NCI-H146 (cell line): ENCODE results near the gene RALGPS1.
A peak's percentile ranks its signal among the peaks of the same experiment; 100 is the strongest.
"Not testable (repeated sequence)": the region's sequence is repeated elsewhere in the genome, so short reads cannot be mapped to it uniquely, and the experiment has no call there.

Experiments
- DNase-seq: peaks from one replicate; lab custom pipeline; 2025; lab: John Stamatoyannopoulos, UW

Gene RALGPS1

DNA sequence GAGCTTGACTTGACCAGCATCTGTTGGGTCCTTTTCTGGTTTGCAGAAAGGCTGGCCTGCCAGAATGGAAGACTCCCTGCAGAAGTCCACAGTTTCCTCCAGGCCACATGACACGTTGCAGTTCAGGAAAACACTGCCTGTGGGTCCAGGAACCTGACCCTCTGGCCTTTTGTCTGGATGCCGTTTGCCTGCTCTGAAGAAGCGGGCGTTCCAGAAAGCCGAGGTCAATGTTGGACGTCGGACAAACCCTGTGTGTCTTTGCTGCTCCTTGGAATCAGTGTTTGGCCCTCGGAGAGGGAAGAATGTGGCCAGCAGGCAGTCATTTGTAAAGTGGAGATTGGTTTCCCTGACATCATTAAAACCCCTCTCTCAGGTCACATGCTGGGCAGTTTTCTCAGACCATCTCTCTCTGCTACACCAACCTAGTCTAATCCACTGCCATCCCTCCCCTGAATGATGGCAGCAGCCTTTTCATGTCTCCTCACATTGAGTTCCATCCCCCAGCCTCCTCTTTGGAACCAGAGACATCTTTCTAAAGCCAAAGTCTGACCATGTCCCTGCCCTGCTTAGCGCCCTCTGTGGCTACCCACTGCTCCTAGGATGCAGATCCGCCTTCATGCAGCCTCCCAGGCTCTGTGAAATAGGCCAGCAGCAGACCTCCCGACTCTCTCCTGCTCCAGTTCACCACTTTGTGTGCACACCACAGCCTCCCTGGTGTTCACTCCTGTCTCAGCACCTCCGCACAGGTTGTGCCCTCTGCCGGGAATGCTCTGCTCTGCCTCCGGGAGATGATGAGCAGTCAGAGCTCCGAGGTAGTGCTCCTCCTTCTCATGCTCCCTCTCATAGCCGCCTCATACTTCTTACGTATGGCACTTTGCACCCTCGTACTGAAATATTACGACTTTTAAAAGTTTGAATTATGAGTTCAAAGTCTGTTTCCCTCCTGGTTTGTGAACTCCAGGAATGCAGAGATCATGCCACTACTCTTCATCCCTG, 75.6 kb downstream of the RALGPS1 start:
- DNase-seq, result no peak

DNA sequence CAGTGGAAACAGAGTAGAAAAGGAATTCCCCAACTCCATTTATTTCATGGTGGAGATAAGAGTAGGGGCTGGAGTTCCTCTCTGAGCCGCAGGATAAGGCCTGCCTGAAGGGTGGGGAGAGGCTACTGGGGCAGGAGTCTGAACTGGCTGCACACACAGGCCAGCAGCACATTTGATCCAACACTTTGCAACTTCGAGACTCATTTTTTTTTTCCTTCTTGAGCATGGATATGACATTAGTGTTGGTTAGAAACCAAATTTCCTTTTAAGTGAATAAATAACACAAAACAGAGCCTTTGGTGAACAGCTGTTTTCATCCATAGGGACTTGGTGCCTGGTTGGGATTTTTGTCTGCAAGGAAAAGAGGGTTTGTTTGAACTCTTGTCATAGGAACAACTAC, 76.6 kb downstream of the RALGPS1 start:
- no peak for DNase-seq

DNA sequence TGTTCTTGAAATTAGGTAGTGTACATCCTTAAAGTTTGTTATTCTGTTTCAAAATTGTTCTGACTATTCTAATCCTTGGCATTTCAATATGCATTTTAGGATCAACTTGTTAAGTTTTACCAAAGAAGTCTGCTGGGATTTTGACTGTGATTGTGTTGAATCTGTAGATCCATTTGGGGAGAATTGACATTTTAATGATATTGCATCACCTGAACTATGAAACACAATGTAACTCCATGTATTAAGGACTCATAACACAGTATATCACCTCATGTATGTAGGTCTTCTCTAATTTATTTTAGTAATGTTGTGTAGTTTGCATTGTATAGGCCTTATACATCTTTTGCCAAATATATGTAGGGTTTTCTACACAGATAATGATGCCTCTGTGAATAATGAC, 77.8 kb downstream of the RALGPS1 start:
- DNase-seq, result no peak

DNA sequence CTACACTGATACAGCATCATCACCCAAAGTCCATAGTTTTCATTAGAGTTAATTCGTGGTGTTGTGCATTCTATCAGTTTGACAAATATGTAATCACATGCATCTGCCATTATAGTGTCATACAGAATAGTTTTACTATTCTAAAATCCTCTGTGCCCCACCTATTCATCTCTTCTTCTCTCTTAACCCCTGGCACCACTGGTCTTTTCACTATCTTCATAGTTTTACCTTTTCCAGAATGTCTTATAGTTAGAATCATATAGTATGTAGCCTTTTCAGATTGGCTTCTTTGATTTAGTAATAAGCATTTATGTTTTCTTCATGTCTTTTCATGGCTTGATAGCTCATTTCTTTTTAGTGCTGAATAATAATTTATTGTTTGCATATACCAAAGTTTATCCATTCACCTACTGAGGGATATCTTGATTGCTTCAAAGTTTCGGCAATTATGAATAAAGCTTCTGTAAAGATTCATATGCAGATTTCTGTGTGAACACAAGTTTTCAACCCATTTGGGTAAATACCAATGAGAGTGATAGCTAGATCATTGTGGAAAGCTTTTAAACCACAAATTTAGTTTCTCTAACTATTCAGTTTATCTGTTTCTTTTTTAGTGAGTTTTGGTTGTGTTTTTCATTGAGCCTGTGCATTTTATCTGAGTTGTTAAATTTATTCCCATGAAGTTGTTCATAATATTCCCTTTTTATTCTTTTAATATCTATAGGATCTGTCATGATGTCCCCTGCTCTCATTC, 84.9 kb downstream of the RALGPS1 start:
- no peak for DNase-seq

DNA sequence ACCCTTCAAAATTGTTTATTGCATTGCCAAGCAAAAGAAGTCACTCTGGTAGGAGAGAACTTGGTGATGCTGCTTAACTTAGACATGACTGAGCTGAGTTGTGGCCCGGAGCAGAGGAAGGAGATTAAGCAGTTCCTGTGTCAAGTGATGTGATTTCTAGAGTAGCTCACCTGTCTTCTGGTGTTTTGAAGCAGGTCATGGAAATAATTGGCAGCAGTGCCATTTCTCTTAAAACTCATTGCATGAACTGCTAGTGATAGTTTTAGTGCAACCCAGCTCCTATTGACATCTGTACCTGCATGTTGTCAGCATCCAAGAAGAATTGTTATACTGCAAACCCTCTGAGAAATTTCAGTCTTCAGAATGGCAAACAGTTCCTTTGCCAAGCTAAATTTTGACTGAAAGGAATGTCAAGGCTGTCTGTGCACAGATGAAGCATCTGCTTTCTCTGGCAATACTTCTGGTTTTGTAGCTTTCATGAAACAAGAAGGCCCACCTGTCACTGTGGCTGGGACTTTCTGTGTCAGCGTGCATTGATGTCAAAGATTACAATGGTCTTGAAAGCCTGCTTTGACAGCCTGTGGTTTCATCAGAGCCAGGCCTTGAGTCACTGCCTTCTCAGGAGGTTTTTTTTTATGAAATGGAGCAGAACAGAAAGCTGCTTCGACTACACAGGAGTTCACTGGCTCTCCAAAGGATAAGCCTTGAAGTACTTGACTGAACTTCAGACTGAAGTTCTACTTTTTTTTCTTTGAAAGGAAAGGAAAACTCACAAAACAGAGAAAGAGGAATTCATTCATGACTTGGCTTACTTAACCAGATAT, 90.6 kb downstream of the RALGPS1 start:
- DNase-seq, result no peak

DNA sequence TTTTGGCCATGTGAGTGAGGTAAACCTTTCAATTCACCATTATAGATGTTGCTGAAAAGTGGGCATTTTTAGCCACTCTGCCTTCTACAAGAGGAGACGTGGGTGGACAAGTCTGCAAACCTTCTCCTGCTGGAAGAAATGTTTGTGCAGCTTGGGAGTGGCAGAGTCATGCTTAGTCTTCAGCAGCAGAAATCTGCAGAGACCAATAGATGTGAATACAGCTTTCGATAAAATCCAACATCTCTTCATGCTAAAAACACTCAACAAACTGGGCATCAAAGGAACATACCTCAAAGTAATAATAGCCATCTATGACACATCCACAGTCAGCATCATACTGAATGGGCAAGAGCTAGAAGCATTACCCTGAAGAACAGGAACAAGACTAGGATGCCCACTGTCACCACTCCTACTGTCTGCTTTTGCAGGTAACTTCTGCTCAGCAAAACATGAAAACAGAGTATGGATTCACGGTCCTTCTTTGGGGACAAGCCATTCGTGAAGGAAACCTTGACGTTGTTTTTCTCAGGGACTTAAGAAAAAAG, 91.3 kb downstream of the RALGPS1 start:
- no peak for DNase-seq

DNA sequence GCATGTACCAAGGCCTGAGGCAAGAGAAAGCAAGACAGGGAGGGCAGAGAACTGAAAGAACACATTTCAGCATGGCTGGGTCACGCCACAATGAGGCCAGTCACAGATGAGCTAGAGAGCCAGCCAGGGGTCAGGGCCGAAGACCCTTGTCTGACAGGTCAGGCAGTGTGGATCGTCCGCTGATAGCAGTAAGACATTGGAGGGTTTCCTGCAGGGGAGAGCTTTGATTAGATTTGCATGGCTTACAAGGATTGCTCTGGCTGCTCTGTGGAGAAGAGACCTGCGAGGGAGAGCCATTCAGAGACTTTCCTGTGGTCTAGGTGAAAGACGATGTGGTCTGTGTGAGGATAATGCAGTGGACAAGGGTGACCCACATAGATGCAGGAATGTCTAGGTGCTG, 93.1 kb downstream of the RALGPS1 start:
- no peak for DNase-seq

DNA sequence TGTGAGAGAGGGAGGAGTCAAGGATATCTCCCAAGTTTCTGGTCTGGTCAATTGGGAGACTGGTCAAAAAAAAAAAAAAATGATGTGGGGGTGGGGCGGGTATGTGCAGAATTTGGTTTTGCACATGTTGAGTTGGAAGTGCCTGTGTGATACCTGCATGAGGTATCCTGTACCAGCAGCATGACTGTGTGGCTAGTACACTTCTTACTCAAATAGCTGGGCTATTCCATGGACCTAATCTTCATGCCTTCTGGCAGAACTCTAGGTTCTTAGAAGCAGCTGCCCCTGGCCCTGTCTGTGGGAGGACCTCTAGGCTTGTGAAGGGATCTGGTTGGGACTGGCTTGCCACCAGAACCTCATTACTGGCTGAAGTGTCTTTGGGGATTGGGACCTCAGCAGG, 93.5 kb downstream of the RALGPS1 start:
- DNase-seq, result no peak

DNA sequence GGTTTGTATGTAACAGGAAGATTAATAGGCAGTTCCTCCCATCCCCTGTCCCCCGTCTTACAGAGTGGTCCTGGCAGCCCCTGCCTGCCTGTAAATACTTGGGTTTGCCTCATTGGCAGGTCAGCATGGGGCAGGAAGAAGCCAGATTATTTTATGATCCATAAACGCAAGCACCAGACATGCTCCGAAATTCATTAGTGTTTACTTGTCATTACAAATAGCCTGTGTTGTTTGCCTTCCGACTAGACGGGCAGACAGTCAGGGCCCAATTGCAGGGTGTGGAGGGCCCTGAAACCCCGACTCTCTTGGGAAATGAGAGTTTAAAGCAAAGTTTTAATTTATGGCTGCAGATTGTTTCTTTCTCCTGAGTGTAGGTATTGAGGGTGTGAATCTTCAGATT, 97.2 kb downstream of the RALGPS1 start:
- DNase-seq, result no peak

DNA sequence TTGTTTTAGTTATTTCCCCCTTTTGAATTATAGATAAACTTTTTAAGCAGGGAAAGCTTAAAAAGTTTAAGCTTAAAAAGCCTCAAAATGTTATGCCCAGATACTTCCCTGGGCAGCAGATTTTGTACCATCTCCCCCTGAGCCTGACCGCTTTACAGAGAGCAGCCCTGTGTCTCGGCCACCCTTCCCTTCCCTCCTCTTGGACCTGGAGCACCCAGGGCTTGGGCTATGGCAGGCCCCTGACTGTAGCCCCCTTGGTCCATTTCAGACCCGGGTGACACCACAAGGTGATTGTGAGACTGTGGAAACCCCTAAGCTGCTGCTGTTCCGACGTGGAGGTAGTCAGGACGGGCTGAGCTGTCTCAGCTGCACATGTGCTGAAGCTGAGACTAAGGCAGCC, 97.7 kb downstream of the RALGPS1 start:
- no peak for DNase-seq

DNA sequence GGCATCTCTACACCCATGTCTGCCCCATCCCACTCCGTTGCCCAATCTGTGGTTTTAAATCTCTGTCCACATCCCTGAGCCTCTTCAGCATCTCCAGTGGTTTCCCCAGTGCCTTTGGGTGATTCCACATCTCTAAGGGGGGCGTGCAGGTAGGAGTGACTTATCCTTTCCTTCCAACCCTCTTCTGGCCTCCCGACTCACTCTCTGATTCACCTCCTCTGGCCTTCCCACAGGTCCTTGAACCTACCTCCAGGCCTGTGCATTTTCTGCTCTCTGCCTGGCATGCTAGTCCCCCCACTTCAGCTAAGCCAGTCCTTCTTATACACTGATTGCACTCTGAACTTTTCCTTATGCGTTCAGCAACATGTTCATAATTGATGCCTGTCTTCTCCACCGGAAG, 99.0 kb downstream of the RALGPS1 start:
- DNase-seq, result no peak

DNA sequence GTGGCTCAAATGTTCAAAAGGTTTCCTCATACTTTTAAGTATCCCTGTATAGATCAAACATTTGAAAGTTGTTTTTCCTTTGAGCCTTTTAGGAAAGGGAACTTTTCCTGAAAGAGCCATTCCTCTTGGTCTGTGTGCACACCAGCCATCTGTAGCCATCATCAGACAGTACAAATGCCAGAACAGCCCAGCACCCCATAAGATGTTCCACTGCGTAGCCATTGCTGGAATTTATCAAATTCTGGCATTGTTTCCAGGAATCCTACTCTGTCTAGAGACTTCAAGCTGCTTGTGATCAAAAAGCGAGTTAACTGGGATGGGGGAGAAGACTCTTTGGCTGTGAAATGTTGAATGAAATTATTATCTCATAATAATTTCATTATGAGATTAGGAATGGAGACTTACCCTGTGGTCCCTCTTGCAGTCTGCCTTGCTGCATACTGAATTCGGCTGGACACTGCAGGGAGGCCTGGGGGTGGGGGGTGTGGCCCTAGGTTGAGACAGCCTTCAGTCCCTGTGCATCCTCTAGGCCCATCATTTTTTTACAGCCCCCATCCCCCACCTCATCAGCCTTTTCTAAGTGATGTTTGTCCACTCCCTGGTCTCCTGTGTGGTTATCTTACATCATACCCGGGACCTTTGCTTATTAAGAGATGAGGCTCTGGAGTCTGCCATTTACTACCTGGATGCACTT, 99.8 kb downstream of the RALGPS1 start:
- peak; percentile 64 for DNase-seq

DNA sequence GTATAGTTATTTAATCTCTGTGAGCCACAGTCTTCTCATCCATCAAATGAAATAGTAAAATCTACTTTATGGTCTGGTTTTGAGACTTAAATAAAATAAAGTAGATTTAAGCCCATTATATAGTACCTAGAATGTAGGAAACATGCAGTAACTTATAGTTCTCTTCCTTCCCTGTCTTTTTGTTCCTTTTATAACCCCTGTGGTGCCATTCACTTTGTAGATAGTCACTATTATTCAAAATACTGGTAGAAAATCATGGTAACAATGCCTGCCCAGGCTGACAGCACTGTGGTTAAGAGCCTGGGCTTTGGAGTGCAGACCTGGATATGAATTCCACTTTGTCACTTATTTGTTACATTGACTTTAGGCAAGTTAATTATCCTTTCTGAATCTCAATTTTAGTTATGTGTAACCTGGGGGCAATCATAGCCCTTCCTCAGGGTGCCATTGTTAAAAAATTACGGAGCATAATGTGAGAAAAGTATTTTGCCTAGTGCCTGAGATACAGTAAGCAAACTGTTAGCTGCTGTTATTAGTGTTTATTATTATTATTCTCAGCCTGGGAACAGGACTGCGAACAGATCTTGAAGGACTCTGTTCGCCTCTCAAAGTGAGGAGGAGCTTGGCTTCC, 100.4 kb downstream of the RALGPS1 start:
- DNase-seq, result peak; percentile 35

DNA sequence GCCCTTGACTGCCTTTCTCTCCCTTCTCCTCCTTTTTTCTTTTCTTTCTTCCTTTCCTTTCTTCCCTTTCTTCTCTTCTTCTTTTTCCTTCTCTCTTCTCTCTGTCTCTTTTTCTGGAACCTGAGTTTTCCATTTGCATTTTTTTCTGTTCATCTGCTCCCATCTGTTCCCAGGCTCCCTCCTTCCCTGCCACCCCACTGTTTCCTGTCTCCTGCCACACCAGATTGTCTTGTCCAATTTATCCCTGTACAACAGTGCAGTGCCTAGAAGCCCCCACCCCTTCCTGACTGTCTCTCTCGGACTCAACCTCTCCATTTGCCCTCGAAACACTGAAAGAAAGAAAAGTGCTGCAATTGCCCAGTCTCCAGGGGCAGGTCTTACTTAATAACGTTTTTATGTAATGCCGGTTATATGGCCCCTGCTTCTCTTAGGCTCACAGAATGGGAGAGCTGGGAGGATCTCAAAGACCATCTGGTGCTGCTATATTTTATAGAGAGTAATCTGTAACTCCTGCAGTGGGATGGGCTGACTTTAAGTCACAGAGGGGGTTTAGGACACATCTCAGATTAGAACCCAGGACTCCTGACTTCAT, 101.4 kb downstream of the RALGPS1 start:
- no peak for DNase-seq

DNA sequence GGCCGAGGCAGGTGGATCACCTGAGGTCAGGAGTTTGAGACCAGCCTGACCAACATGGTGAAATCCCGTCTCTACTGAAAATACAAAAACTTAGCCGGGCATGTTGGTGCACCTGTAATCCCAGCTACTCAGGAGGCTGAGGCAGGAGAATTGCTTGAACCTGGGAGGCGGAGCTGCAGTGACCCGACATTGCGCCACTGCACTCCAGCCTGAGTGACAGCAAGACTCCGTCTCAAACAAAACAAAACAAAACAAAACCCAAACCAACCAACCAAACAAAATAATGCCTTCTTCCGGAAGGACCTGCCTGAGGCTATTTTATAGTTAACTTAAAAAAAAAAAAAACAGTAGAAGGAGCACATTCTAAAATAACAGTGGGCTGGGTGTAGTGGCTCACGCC, 103.4 kb downstream of the RALGPS1 start:
- DNase-seq, result not testable (repeated sequence)

DNA sequence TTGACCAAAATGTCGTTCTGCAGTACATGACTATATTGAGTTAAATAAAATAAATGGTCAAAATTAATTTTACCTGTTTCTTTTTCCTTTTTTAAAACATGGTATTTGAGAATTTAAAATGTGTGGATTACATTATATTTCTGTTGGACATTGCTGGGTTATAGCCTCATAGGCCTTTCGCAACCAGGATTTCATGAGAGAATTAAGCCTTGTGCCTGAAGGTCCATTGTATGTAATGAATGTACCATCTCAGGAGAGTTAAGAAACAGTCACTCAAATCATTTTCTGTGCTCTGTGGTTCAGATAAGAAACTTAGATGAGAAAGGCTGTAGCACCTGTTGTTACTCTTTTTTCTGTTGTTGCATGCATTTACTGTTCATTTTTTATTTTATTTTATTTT, 104.4 kb downstream of the RALGPS1 start:
- no peak for DNase-seq

DNA sequence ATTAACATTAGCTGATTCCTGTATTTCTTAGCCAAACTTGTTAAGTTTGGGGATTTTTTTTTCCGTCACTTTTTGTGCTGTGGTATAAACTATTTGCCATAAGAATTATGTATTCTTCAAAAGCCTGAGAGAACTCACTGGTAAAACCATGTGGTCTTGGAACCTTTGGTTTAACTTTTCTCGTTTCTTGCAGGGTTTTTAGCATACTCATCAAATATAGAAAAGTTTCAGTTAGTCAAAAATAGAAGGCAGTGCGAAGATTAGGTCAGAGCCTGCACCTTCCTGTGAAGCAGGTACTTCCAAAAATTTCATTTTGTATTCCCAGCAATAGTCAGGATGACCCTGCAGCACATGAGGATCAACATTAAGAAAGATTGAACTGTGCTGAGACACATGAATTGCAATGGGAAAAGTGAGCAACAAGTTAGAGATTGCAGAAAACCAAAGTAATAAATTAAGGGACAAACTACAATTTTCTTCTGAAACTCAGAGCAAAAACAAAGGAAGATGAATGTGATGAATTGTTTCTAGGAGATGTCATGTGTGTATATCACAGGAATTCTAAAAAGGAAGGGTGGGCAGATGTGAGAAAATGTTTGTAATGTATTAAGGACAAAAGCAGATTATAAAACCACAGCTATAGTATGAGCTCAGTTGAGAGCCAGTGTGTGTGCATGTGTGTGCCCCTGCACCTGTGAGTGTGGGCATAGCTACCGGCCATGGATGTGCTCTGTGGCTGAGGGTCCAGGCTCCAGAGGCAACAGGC, 105.6 kb downstream of the RALGPS1 start:
- no peak for DNase-seq

DNA sequence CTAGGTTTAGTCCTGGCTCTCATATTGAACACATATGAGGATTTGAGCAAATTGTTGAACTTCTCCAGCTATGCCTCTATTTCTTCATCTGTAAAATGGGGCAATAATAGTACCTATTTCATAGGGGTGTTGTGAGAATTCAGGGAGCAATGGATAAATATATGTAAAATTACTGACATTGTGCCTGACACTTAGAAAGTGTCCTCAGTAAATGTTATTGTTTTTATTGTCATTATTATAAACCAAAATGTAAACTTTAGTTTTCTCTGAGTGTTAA, 106.2 kb downstream of the RALGPS1 start:
- no peak for DNase-seq

DNA sequence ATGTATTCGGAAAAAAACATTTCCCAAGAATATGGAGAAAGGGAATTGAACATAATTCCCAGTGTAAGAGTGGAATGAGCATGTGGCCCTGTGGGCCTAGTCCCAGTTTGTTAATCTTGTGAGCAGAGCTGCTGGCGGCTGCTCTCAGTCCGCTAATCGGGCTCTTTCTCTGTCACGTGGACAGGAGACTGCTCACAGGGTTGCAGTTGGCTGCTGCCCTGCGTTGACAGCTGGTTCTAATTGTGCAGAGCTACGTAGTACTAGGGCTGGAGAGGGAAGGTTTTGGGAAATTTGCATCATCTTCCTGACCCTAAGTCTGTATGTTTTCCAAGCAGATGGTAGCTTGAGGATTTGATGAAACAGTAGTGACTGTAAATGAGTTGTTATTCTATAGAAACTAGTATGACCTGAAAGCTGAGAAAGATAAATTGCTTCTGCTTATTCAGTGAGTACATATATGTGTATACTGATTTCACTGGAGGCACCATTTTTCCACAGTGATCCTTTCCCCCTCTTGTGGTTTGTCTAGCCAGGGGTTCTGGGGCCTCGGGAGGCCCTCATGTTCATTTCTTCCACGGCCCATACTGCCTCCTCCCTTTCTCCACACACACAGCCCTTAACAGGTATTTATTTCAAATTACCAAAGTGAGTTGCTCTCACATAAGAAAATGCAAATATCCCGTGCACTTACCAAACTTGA, 107.2 kb downstream of the RALGPS1 start:
- no peak for DNase-seq
